Lower leg skin (tissue), 3 donors: ENCODE results near the gene CAPS.

Source experiments
- CTCF ChIP-seq, 3 donors: fragments of 450-650 bp; IDR thresholded peaks; one replicate each; pipeline ENCODE4 v1.5.1; 2016; ENCODE audit warnings: antibody characterized with exemption in 3 of 3, mild to moderate bottlenecking in 3 of 3, moderate library complexity in 2 of 3
- POLR2A ChIP-seq, 2 donors: fragments of 450-650 bp; IDR thresholded peaks; one replicate each; pipeline ENCODE4 v1.6.1; 2016 to 2017; ENCODE audit warnings: antibody characterized with exemption in 2 of 2, mild to moderate bottlenecking in 1 of 2, moderate library complexity in 1 of 2

- TF ChIP-seq POLR2A (IDR thresholded peaks at IDR 0.05) (no peak), CTCF (IDR thresholded peaks at IDR 0.05) (no peak)
Observed at GRCh38 chr19:5926641-5927440, 12.8 kb downstream of the CAPS start.
